Fibroblast of mammary gland (primary cell): ENCODE measurements around the gene SNX30.

ENCODE experiments used
- DNase-seq: peaks from one replicate; pipeline ENCODE4 v3.0.0-alpha.2; 2010; ENCODE audit warnings: low read depth
- H3K4me3 ChIP-seq: 2 replicates; pipeline ENCODE4 v1.5.1; 2011; ENCODE audit warnings: low read depth, mild to moderate bottlenecking, low read length, moderate library complexity; ENCODE audit not compliant: control insufficient read depth
- CTCF ChIP-seq: conservative IDR thresholded peaks from 2 replicates; pipeline ENCODE4 v1.5.1; 2011; ENCODE audit warnings: low read depth, low read length, inconsistent platforms; ENCODE audit not compliant: control insufficient read depth, insufficient read depth

The SNX30 gene

GRCh38 chr9:112764837-112765236 lies 14.3 kb downstream of the SNX30 start:
- no peak for TF ChIP-seq CTCF

GRCh38 chr9:112765281-112765680 lies 14.7 kb downstream of the SNX30 start:
- DNase-seq = no peak
- no peak overlapping the region for H3K4me3 ChIP-seq
- TF ChIP-seq CTCF = no peak

More at GRCh38 chr9:112764837-112765236, 14.3 kb downstream of the SNX30 start:
- DNase-seq = no peak
- H3K4me3 ChIP-seq = no peak overlapping the region

GRCh38 chr9:112771359-112772214 lies 21.0 kb downstream of the SNX30 start:
- DNase-seq = no peak
- TF ChIP-seq CTCF = no peak
- no peak overlapping the region for H3K4me3 ChIP-seq

GRCh38 chr9:112772215-112772509 lies 21.6 kb downstream of the SNX30 start:
- no peak for TF ChIP-seq CTCF
- no peak for DNase-seq
- H3K4me3 ChIP-seq = no peak overlapping the region

GRCh38 chr9:112772551-112772950 lies 22.0 kb downstream of the SNX30 start:
- DNase-seq = no peak
- H3K4me3 ChIP-seq = no peak overlapping the region
- no peak for TF ChIP-seq CTCF

GRCh38 chr9:112774006-112774996 lies 23.7 kb downstream of the SNX30 start:
- peak; percentile 58 for DNase-seq
- H3K4me3 ChIP-seq = no peak overlapping the region
- no peak for TF ChIP-seq CTCF
